GM12891 (cell line): Measurements from ENCODE around the gene CTCF.

ENCODE experiments used
- PAX5 ChIP-seq: IDR thresholded peaks from 2 replicates; pipeline ENCODE4 v1.6.1; 2011; ENCODE audit warnings: low read length, moderate library complexity, mild to moderate bottlenecking; ENCODE audit not compliant: insufficient read depth, severe bottlenecking
- POLR2A ChIP-seq: IDR thresholded peaks from 2 replicates; pipeline ENCODE4 v1.6.1; 2011; ENCODE audit warnings: low read depth, low read length, control low read depth
- POLR2AphosphoS5 ChIP-seq: IDR thresholded peaks from 2 replicates; pipeline ENCODE4 v1.6.1; 2011; ENCODE audit warnings: low read depth, low read length, control low read depth
- POU2F2 ChIP-seq: IDR thresholded peaks from 2 replicates; pipeline ENCODE4 v1.6.1; 2011; ENCODE audit warnings: low read depth, mild to moderate bottlenecking, control low read depth, low read length, moderate library complexity
- SPI1 ChIP-seq: IDR thresholded peaks from 2 replicates; pipeline ENCODE4 v1.6.1; 2011; ENCODE audit warnings: low read depth, low read length, control low read depth
- TAF1 ChIP-seq: IDR thresholded peaks from 2 replicates; pipeline ENCODE4 v1.6.1; 2011; ENCODE audit warnings: low read depth, low read length, control low read depth

DNA sequence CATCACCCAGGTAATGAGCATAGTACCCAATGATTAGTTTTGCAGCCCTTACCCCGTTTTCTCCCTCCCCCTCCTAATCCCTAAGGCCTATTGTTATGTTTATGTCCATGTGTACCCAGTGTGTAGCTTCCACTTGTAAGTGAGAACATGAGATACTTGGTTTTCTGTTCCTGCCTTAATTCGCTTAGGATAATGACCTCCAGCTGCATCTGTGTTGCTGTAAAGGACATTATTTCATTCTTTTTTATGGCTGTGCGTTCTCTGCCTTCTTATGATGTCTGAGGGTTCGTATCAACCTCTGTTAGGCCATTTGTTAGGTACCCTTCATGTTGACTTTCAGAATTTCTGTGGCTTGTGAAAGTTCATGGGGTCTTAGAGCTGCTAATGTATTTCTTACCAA lies 31.0 kb downstream of the CTCF start:
- TF ChIP-seq POLR2A (no peak), TAF1 (no peak), POLR2AphosphoS5 (no peak), PAX5 (no peak), SPI1 (no peak), POU2F2 (no peak)
